GM12878 (cell line): ENCODE data around the gene PCGF1. TPM values are rescaled to one million over a fixed set of nuclear protein-coding genes. Genes with fewer than 3 reads are reported as not detected.

Source experiments
- BCL11A ChIP-seq: IDR thresholded peaks from 2 replicates; pipeline ENCODE4 v1.6.1; 2011; ENCODE audit warnings: low read depth, low read length
- CEBPB ChIP-seq, 2 experiments: fragments of 150-350 bp in 1 of 2; IDR thresholded peaks; 2 replicates each; pipeline ENCODE4 v1.6.1; 2012 to 2014; ENCODE audit warnings: low read depth in 2 of 2, low read length in 2 of 2, borderline replicate concordance in 1 of 2, inconsistent platforms in 1 of 2
- CHD1 ChIP-seq: IDR thresholded peaks from 2 replicates; pipeline ENCODE4 v1.6.1; 2012; ENCODE audit warnings: low read depth, low read length, improper control_type of control experiment
- E2F4 ChIP-seq: IDR thresholded peaks from 2 replicates; pipeline ENCODE4 v1.6.1; 2012; ENCODE audit warnings: low read depth, low read length, improper control_type of control experiment
- EGR1 ChIP-seq, 2 experiments: IDR thresholded peaks; 1 replicate in 1 of 2; 2 replicates in 1 of 2; pipeline ENCODE4 v1.6.1; 2011 to 2012; ENCODE audit warnings: low read depth in 2 of 2, low read length in 2 of 2, borderline replicate concordance in 1 of 2, mild to moderate bottlenecking in 1 of 2, moderate library complexity in 1 of 2
- FOXK2 ChIP-seq: fragments of 450-650 bp; IDR thresholded peaks from 2 replicates; pipeline ENCODE4 v1.6.1; 2017; ENCODE audit warnings: mild to moderate bottlenecking, moderate library complexity
- JUND ChIP-seq: IDR thresholded peaks from 2 replicates; pipeline ENCODE4 v1.6.1; 2012; ENCODE audit warnings: low read depth, mild to moderate bottlenecking, low read length, improper control_type of control experiment, moderate library complexity
- LARP7 ChIP-seq: fragments of 450-650 bp; IDR thresholded peaks from 2 replicates; pipeline ENCODE4 v1.6.1; 2017; ENCODE audit warnings: mild to moderate bottlenecking
- NBN ChIP-seq: fragments of 450-650 bp; IDR thresholded peaks from 2 replicates; pipeline ENCODE4 v1.6.1; 2016
- PBX3 ChIP-seq: IDR thresholded peaks from 2 replicates; pipeline ENCODE4 v1.6.1; 2011; ENCODE audit warnings: mild to moderate bottlenecking, low read depth, low read length, moderate library complexity; ENCODE audit not compliant: insufficient replicate concordance
- POLR2AphosphoS5 ChIP-seq: IDR thresholded peaks from 2 replicates; pipeline ENCODE4 v1.6.1; 2011; ENCODE audit warnings: mild to moderate bottlenecking, low read length, inconsistent platforms
- SMAD1 ChIP-seq: fragments of 450-650 bp; IDR thresholded peaks from 2 replicates; pipeline ENCODE4 v1.6.1; 2018; ENCODE audit warnings: mild to moderate bottlenecking, low read depth; ENCODE audit not compliant: partially characterized antibody
- SUPT20H ChIP-seq: IDR thresholded peaks from 2 replicates; pipeline ENCODE4 v1.6.1; 2011; ENCODE audit warnings: low read depth, mild to moderate bottlenecking, low read length, moderate library complexity, borderline replicate concordance; ENCODE audit not compliant: control insufficient read depth
- ZBTB11 ChIP-seq: fragments of 450-650 bp; formaldehyde crosslinking; IDR thresholded peaks from 2 replicates; pipeline ENCODE4 v1.5.0; 2022; ENCODE audit warnings: mild to moderate bottlenecking, missing genetic modification characterization
- ZNF592 ChIP-seq: fragments of 450-650 bp; IDR thresholded peaks from 2 replicates; pipeline ENCODE4 v1.6.1; 2017; ENCODE audit warnings: mild to moderate bottlenecking, moderate library complexity
- polyA plus RNA-seq, 11 experiments: library from polyadenylated mRNA; depleted of rRNA in 4 of 11; unstranded in 6 of 11; stranded (reverse) in 5 of 11; fragments of >200 nt; fragmentation: Nextera tagmentation in 4 of 11; fragmentation: Illumina TruSeq in 1 of 11; extraction: Ambion mirVana in 4 of 11; extraction: Trizol in 1 of 11; gene quantifications; 1 replicate in 1 of 11; 2 replicates in 10 of 11; pipeline versions ENCODE4 v1.2.1 to v1.2.3, GENCODE V29; 2011 to 2016; ENCODE audit warnings: inconsistent platforms in 2 of 11, missing spikeins in 2 of 11, low read depth in 1 of 11
- total RNA-seq, 4 experiments: library from RNA; depleted of rRNA in 3 of 4; stranded (reverse); fragments of >200 nt in 3 of 4; fragmentation: Illumina TruSeq in 1 of 4; extraction: Trizol in 1 of 4; gene quantifications; 2 replicates each; pipeline versions ENCODE4 v1.2.1 to v1.2.3, GENCODE V29; 2013 to 2021

Gene PCGF1
- total and polyA plus RNA-seq, 10 of the 15 experiments (the other 5 are each of a cell fraction or from before 2014, with no cell fraction given), result 23.1 to 50.8 (median 27.4) TPM

GRCh38 chr2:74548900-74549826 lies 41.7 kb upstream of the PCGF1 start (continued):
- no peak for TF ChIP-seq CEBPB (IDR thresholded peaks at IDR 0.05; ENCODE audit: borderline replicate concordance in 1 of 2, low read depth in 2 of 2, low read length in 2 of 2)
- no peak for TF ChIP-seq E2F4
- peak; percentile 60 for TF ChIP-seq LARP7
- TF ChIP-seq CHD1, result no peak
- peak in 1 of 2 experiments; percentile 93; a peak in 2 of 3 replicates for TF ChIP-seq EGR1 (IDR thresholded peaks at IDR 0.05; ENCODE audit: borderline replicate concordance in 1 of 2, low read depth in 2 of 2, low read length in 2 of 2)
- no peak for TF ChIP-seq ZBTB11
- TF ChIP-seq POLR2AphosphoS5, result no peak
- no peak for TF ChIP-seq SMAD1
- no peak for TF ChIP-seq JUND
- TF ChIP-seq SUPT20H, result no peak
- TF ChIP-seq ZNF592, result 0 out of 2 replicates have a peak, but pooled peaks have one; percentile 18
- TF ChIP-seq PBX3, result no peak
- TF ChIP-seq BCL11A, result no peak
- TF ChIP-seq NBN, result no peak
- TF ChIP-seq FOXK2, result no peak
